ENCODE results near the gene SCCPDH.
"Not testable (repeated sequence)": the region's sequence is repeated elsewhere in the genome, so short reads cannot be mapped to it uniquely, and the experiment has no call there.

The SCCPDH gene

DNA sequence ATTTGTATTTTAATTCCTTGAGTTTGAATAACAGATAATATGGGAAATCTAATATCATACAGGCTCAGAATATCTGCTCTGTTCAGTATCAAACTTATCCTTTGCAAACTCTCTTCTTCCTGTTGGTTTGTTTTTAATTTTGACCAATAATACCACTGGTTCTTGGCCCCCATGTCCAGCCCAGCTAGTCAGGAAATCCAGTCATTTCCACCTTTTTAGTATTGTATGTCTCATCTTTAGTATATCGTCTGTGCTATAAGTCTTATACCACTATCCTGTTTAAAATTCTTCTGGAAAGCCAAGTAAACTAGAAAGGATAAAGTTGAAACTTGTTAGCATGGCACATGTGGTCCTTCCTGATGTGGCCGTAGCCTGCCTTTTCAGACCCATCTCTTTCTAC is 10.7 kb downstream of the SCCPDH start:
- Mint-ChIP-seq H3K9me3 (peaks cover 5% of the 10 kb centered on the region), H3K36me3 (ENCODE audit: insufficient read depth) (peaks cover 12% of the 10 kb centered on the region), H3K27me3 (no peaks in the 10 kb centered on the region), H3K4me3 (no peak overlapping the region), H3K27ac (ENCODE audit: low read depth) (no peak overlapping the region), H3K4me1 (no peaks in the 10 kb centered on the region)
- no peak for ATAC-seq (replicated peaks; ENCODE audit: extremely low read depth, poor library complexity, severe bottlenecking)
- DNase-seq (ENCODE audit: low spot score in 2 of 2): no peak

DNA sequence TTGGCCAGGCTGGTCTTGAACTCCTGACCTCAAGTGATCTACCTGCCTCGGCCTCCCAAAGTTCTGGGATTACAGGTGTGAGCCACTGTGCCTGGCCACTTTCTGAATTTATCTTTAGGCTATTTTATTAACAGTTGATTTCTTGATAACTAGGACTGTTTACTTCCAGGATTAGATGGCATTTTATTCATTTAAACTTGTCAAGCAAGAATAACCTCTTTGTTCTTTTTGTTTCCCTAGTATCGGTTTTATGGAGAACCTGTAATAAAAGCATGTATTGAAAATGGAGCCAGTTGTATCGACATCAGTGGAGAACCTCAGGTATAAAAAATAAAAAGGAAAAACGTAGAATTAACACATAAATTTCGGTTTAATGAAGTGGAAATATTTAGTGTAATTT is 11.5 kb downstream of the SCCPDH start:
- no peak for ATAC-seq (replicated peaks; ENCODE audit: extremely low read depth, poor library complexity, severe bottlenecking)
- H3K36me3 Mint-ChIP-seq (ENCODE audit: insufficient read depth): peaks cover 9% of the 10 kb centered on the region
- no peak for DNase-seq (ENCODE audit: low spot score in 2 of 2)

DNA sequence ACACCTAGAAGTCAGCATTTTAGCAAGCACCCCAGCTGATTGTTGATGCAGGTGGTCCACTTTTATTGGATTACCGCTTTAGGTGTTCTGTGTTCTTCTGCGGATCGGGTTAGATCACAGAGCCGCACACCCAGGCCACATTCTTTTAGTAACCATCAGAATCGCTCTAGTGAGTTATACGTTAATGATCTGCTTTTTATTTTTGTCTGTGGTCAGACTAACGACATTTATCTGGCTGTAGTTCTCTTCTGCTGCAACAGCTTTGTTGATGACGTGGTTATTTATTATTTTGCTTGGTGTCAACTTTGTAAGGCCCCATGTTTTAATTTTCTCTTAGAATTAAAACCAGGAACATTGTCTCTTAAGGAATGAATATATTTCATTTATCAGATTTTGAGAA is 18.2 kb downstream of the SCCPDH start:
- H3K9me3 Mint-ChIP-seq: no peaks in the 10 kb centered on the region
- ATAC-seq (replicated peaks; ENCODE audit: extremely low read depth, poor library complexity, severe bottlenecking): no peak
- H3K4me3 Mint-ChIP-seq: no peak overlapping the region
- DNase-seq (ENCODE audit: low spot score in 2 of 2): no peak
- H3K4me1 Mint-ChIP-seq: no peaks in the 10 kb centered on the region
- no peak overlapping the region for H3K27ac Mint-ChIP-seq (ENCODE audit: low read depth)
- peaks cover 3% of the 10 kb centered on the region for H3K36me3 Mint-ChIP-seq (ENCODE audit: insufficient read depth)
- no peaks in the 10 kb centered on the region for H3K27me3 Mint-ChIP-seq

More for the DNA sequence above, 11.5 kb downstream of the SCCPDH start:
- Mint-ChIP-seq H3K27ac (ENCODE audit: low read depth) (no peak overlapping the region), H3K9me3 (no peaks in the 10 kb centered on the region), H3K4me1 (no peaks in the 10 kb centered on the region), H3K4me3 (no peak overlapping the region), H3K27me3 (no peaks in the 10 kb centered on the region)

GRCh38 chr1:246746155-246746554 is 21.9 kb downstream of the SCCPDH start:
- H3K4me3 Mint-ChIP-seq; H3K27me3 Mint-ChIP-seq; ATAC-seq (replicated peaks; ENCODE audit: extremely low read depth, poor library complexity, severe bottlenecking); H3K36me3 Mint-ChIP-seq (ENCODE audit: insufficient read depth); H3K4me1 Mint-ChIP-seq; DNase-seq (ENCODE audit: low spot score in 2 of 2); H3K27ac Mint-ChIP-seq (ENCODE audit: low read depth); H3K9me3 Mint-ChIP-seq: not testable (repeated sequence)

GRCh38 chr1:246748006-246748405 is 23.8 kb downstream of the SCCPDH start:
- no peaks in the 10 kb centered on the region for H3K4me1 Mint-ChIP-seq
- peaks cover 6% of the 10 kb centered on the region for H3K36me3 Mint-ChIP-seq (ENCODE audit: insufficient read depth)
- no peak overlapping the region for H3K27ac Mint-ChIP-seq (ENCODE audit: low read depth)
- ATAC-seq (replicated peaks; ENCODE audit: extremely low read depth, poor library complexity, severe bottlenecking): no peak
- no peaks in the 10 kb centered on the region for H3K9me3 Mint-ChIP-seq
- H3K4me3 Mint-ChIP-seq: no peak overlapping the region
- no peak for DNase-seq (ENCODE audit: low spot score in 2 of 2)
- H3K27me3 Mint-ChIP-seq: no peaks in the 10 kb centered on the region

DNA sequence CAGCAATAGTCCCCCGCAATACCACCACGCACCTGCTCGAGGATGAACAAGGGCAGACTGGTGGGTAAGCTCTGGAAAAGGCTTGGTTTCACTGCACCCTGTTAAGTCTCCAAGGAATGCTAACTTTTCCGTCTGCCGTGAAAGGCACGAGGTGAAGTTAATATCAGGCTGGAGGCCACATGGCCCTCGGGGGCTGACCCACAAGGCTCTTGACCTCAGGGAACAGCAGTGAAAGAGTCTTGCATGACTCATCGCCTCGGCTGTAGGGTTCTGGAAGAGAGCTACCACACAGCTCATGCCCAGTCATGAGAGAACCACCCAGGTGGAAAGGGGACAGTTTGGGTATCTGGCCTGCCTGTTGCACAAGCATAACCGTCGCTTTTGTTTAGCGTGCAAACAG is 24.7 kb downstream of the SCCPDH start:
- Mint-ChIP-seq H3K36me3 (ENCODE audit: insufficient read depth) (peaks cover 7% of the 10 kb centered on the region), H3K9me3 (no peaks in the 10 kb centered on the region), H3K27ac (ENCODE audit: low read depth) (no peak overlapping the region), H3K27me3 (no peaks in the 10 kb centered on the region), H3K4me3 (no peak overlapping the region), H3K4me1 (no peaks in the 10 kb centered on the region)
- DNase-seq (ENCODE audit: low spot score in 2 of 2): no peak
- no peak for ATAC-seq (replicated peaks; ENCODE audit: extremely low read depth, poor library complexity, severe bottlenecking)

GRCh38 chr1:246750752-246751151 is 26.5 kb downstream of the SCCPDH start:
- H3K9me3 Mint-ChIP-seq: no peaks in the 10 kb centered on the region
- no peaks in the 10 kb centered on the region for H3K4me1 Mint-ChIP-seq
- ATAC-seq (replicated peaks; ENCODE audit: extremely low read depth, poor library complexity, severe bottlenecking): no peak
- no peak overlapping the region for H3K27ac Mint-ChIP-seq (ENCODE audit: low read depth)
- DNase-seq (ENCODE audit: low spot score in 2 of 2): no peak
- H3K27me3 Mint-ChIP-seq: no peaks in the 10 kb centered on the region
- peaks cover 5% of the 10 kb centered on the region for H3K36me3 Mint-ChIP-seq (ENCODE audit: insufficient read depth)
- H3K4me3 Mint-ChIP-seq: no peak overlapping the region

DNA sequence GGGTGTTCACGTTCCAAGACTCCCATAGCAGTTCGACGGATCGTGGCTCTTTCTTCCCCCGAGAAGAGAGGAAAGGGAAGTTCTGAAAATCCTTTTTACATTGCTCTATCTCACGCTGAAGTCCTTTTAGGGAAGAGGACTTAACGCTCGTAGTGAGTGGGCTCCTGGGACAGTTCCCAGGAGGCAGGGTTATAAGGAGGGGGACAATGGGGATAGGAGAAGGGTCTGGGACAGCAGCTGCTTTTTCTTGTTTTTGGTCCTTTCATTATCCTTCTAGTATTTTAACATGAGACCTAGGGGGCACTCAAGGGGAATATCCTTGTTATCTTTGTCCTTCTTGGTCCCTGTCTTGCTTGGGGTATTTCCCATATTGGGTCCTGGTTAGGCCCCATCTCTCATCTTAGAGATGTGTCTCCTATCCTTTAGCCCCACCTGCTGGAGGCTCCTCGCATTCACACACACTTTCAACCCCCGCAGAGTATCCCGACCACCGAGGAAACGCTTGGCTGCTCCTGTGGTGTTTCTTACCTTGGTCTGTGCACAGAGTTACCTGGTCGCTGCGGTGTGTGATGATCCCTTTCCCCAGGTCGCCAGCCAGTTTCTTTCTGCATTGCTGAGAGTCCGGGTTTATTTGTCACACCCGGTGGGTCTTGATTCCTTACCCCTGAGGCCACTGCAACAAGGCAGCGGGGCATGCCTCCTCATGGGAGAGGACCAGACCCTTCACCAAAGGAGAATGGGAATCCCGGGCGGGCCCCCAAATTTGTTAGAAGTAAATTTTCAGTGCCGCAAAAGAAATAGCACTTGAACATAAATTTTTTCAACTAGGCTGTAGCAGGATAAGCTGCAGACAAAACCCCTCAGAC is 29.7 kb downstream of the SCCPDH start:
- no peak overlapping the region for H3K4me3 Mint-ChIP-seq
- no peaks in the 10 kb centered on the region for H3K27me3 Mint-ChIP-seq
- H3K27ac Mint-ChIP-seq (ENCODE audit: low read depth): no peak overlapping the region
- ATAC-seq (replicated peaks; ENCODE audit: extremely low read depth, poor library complexity, severe bottlenecking) (no peak), DNase-seq (ENCODE audit: low spot score in 2 of 2) (peak; percentile 18 to 32)
- H3K36me3 Mint-ChIP-seq (ENCODE audit: insufficient read depth): peaks cover 4% of the 10 kb centered on the region
- no peaks in the 10 kb centered on the region for H3K9me3 Mint-ChIP-seq
- no peaks in the 10 kb centered on the region for H3K4me1 Mint-ChIP-seq

GRCh38 chr1:246755419-246755818 is 31.2 kb downstream of the SCCPDH start:
- DNase-seq (ENCODE audit: low spot score in 2 of 2) (no peak), ATAC-seq (replicated peaks; ENCODE audit: extremely low read depth, poor library complexity, severe bottlenecking) (no peak)
- Mint-ChIP-seq H3K4me1 (no peaks in the 10 kb centered on the region), H3K27ac (ENCODE audit: low read depth) (no peak overlapping the region), H3K4me3 (no peak overlapping the region), H3K9me3 (no peaks in the 10 kb centered on the region), H3K27me3 (no peaks in the 10 kb centered on the region), H3K36me3 (ENCODE audit: insufficient read depth) (peaks cover 6% of the 10 kb centered on the region)

DNA sequence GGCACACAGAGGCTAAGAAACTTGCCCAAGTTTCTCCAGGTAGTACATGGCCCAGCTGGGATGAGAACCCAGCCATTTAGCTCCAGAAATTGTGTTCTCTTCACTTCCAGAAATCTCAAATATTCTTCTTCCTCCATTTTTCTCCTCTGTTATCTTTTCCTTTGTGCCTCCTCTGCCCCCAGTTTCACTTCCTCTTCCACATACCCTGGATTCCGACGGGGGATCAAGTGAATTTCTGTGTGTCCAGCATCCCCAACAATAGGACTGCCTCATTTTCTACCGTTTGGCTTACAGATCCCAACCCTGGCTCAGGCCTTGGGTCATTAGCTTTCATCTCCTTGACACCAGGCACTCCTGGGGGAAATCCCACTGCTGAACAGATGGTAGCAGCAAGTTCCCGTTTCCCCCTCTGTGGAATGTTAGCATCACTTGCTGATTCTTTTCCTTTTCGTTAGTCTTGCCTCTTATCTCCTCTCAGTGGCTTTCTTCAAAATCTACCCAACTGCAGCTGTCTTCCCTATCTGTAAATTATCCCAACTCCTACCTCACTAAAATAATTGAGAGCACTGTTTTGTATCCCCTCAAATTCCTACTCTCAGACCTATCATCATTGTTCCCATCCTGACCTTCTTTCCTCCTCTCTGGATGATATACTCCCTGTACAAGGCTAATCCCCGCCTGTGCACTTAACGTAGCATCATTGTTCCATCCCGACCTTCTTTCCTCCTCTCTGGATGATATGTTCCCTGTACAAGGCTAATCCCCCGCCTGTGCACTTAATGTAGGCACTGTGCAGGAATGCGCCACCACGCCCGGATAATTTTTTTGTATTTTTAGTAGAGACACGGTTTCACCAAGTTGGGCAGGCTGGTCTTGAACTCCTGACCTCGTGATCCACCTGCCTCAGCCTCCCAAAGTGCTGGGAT is 36.5 kb downstream of the SCCPDH start:
- Mint-ChIP-seq H3K27ac (ENCODE audit: low read depth) (no peak overlapping the region), H3K9me3 (no peaks in the 10 kb centered on the region), H3K4me1 (no peaks in the 10 kb centered on the region), H3K36me3 (ENCODE audit: insufficient read depth) (peaks cover 7% of the 10 kb centered on the region), H3K27me3 (no peaks in the 10 kb centered on the region), H3K4me3 (no peak overlapping the region)
- no peak for DNase-seq (ENCODE audit: low spot score in 2 of 2)
- no peak for ATAC-seq (replicated peaks; ENCODE audit: extremely low read depth, poor library complexity, severe bottlenecking)

- H3K9me3 Mint-ChIP-seq: no peaks in the 10 kb centered on the region
- no peak overlapping the region for H3K4me3 Mint-ChIP-seq
- no peaks in the 10 kb centered on the region for H3K27me3 Mint-ChIP-seq
- peaks cover 8% of the 10 kb centered on the region for H3K36me3 Mint-ChIP-seq (ENCODE audit: insufficient read depth)
- H3K27ac Mint-ChIP-seq (ENCODE audit: low read depth): no peak overlapping the region
- ATAC-seq (replicated peaks; ENCODE audit: extremely low read depth, poor library complexity, severe bottlenecking) (no peak), DNase-seq (ENCODE audit: low spot score in 2 of 2) (no peak)
- H3K4me1 Mint-ChIP-seq: no peaks in the 10 kb centered on the region
These were observed 37.2 kb downstream of the SCCPDH start for GRCh38 chr1:246761396-246761795.

DNA sequence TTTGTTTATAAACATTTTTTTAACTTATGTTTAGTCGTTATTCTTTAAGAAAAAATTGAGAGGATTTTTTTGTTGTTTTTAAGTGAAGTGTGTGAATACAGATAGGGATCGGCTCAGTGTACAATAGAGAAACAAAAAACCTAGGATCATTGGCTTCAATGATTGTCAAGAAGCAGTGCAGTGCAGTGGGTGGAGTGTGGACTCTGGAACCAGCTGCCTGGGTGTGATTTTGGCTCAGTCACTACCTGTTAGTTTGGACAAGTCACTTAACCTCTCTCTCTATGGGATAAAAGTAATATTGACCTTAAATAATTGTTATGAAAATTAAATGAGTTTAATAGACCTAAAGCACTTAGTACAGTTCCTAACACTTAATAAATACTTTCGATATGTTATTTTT is 41.3 kb downstream of the SCCPDH start:
- no peaks in the 10 kb centered on the region for H3K9me3 Mint-ChIP-seq
- H3K4me1 Mint-ChIP-seq: no peaks in the 10 kb centered on the region
- H3K27me3 Mint-ChIP-seq: no peaks in the 10 kb centered on the region
- no peak for DNase-seq (ENCODE audit: low spot score in 2 of 2)
- H3K27ac Mint-ChIP-seq (ENCODE audit: low read depth): no peak overlapping the region
- no peak overlapping the region for H3K4me3 Mint-ChIP-seq
- H3K36me3 Mint-ChIP-seq (ENCODE audit: insufficient read depth): peaks cover 9% of the 10 kb centered on the region
- ATAC-seq (replicated peaks; ENCODE audit: extremely low read depth, poor library complexity, severe bottlenecking): no peak
